ENCODE measurements around the gene HIGD2A. TPM values are rescaled to one million over a fixed set of nuclear protein-coding genes. Genes with fewer than 3 reads are reported as not detected.

Gene HIGD2A
- polyA plus RNA-seq, 2 of the 4 experiments (the other 2 are of a cell fraction), result 102 to 205 TPM

DNA sequence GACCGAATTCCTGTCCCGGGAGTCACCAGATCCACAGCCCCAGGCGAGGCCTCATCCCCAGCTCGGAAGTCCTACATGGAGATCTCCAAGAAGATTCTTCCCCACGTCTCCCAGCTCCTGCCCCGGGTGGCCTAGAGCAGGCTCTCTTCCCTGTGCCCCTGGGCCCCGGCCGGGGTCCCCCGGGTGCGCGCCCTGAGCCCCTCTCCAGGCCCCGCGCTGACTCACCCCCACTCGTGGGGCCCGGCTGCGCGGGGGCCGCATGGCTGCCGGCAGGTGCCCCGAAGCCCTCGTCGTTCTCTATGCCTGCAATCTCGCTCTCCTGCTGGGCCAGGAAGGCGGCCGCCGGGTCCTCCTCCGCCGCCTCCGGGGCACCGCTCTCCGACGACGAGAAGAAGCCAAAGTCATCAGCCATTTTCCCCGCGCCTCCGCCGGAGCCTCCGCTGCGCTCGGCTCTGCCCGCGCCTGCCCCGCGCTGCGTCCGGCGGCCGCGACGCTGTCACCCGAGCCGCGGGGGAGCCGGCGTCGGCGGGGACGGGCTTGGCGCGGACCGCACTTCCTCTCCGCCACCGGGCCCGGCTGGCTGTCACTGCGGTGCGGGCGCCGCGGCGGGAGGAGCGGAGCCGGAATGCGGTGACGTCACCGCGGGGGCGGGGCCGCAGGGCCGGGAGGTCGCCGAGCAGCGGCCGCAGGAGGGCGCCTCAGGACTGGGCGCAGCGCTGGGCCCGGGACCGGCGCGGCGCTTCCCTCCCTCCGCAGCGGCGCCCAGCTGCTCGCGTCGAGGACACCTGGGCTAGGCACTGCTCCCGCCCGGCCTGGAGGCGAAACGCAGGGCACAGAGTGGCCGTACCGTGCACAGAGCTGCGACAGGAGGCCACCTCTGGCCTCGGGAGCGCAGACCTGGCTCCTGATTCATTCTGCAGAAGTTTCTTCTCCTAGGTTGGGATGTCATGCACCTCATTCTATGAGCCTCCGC, 27.7 kb downstream of the HIGD2A start, which contains the start of gene CLTB (continued):
- no peak for TF ChIP-seq REST (IDR thresholded peaks at IDR 0.05)

DNA sequence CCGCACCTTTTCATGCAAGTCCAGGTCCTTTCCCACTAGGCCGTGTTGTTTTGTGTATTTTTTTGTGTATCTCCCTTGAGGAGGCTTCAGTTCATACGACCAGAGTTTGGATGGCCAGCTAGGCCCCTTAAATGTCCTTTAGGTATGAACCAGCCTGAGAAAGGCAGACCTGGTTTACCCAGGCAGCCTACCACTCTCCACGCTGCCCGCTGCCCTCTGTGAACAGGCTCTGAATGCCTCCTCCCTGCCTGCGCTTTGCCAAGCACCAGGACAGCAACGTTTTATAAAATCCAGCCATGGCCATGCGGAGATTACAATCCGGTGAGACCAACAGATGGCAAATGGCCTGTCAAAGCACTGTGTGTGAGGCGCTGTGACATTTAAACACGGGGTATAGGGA, 28.4 kb downstream of the HIGD2A start:
- CTCF ChIA-PET, result interaction anchor here (0.6 to 5.0 kb wide), 42 partner anchors 10 to 906 kb away, joined by 3 to 49 read pairs (median 5); partner anchors contain the start of genes CDHR2, FAF2 and RNF44
- no peak for FAIRE-seq
- Histone ChIP-seq H3K4me2 (peak overlapping the region; percentile 87), H3K4me1 (peaks cover 13% of the 10 kb centered on the region), H3K27ac (peak overlapping the region; percentile 40 to 91), H3K9me3 (peaks cover 4% of the 10 kb centered on the region; the same call in 1 of the 3 replicates), H3K4me3 (no peak overlapping the region; the same call in 2 of the 3 replicates)
- peak in 1 of 2 experiments; percentile 7; a peak in 2 of 6 replicates for ATAC-seq
- TF ChIP-seq RAD21 (conservative IDR thresholded peaks at IDR 0.05 in 1 of 2, IDR thresholded peaks at IDR 0.05 in 1 of 2) (no peak), MAZ (IDR thresholded peaks at IDR 0.05; ENCODE audit: borderline replicate concordance, low read depth, low read length) (no peak), REST (IDR thresholded peaks at IDR 0.05) (no peak), ZC3H11A (IDR thresholded peaks at IDR 0.05) (no peak), POLR2AphosphoS2 (conservative IDR thresholded peaks at IDR 0.05; ENCODE audit: low read length) (no peak), FOSB (CRISPR knock-in tag; IDR thresholded peaks at IDR 0.05) (no peak), CEBPB (IDR thresholded peaks at IDR 0.05) (no peak), ZNF302 (CRISPR knock-in tag; IDR thresholded peaks at IDR 0.05) (no peak), HEYL (CRISPR knock-in tag; IDR thresholded peaks at IDR 0.05) (no peak), RFX5 (IDR thresholded peaks at IDR 0.05) (no peak), CHD2 (IDR thresholded peaks at IDR 0.05; ENCODE audit: low read length, partially characterized antibody) (no peak), SMC3 (IDR thresholded peaks at IDR 0.05) (no peak), EHMT2 (IDR thresholded peaks at IDR 0.05; ENCODE audit: low read depth) (no peak), ESRRA (IDR thresholded peaks at IDR 0.05; ENCODE audit: borderline replicate concordance, low read length) (no peak), ZFP36 (IDR thresholded peaks at IDR 0.05; ENCODE audit: borderline replicate concordance, partially characterized antibody) (no peak)
- no peak for DNase-seq (ENCODE audit: low read depth in 1 of 2, low spot score in 1 of 2)
- WGBS (ENCODE audit: missing lambda C conversion rate), result 83% methylated on average over 11 of the region's 11 CpGs
- POLR2A ChIA-PET, result interaction anchor here (1.0 to 3.3 kb wide), 3 partner anchors 31 to 121 kb away, joined by 3 to 14 read pairs (median 7); partner anchors contain the start of genes FAF2 and RNF44
